Stimulated activated CD8-positive, alpha-beta memory T cell treated with anti-CD3 and anti-CD28 coated beads, Interleukin-12 subunit alpha, Interleukin-12 subunit beta, amount 100 ng/mL, for 1 hour (primary cell): ENCODE data around the gene VAPB.

Source experiments
- DNase-seq: peaks from one replicate; pipeline ENCODE4 v3.0.0-alpha.2; 2020; ENCODE audit warnings: low read depth

Gene VAPB

DNA sequence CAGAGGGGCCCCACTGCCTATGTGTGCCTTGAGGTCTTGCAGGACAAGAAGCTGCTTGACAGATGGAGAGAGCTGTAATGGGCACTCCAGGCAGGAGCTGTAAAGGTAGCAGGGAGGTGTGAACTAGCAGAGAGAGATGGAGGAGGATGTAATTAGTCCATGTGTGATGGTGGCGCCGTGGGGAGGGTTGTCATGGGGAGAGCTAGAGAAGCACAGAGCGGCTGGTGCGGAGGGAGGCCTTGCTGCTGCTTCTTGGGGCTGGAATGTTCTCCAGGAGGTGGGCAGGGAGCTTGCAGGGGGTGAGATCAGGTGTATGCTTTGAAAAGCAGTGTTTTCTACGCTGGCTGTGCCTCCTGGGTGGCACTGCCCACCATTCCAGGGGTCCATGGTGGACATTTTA, 94.0 kb downstream of the VAPB start:
- DNase-seq, result no peak

GRCh38 chr20:58483470-58483869, 94.4 kb downstream of the VAPB start:
- DNase-seq, result no peak

DNA sequence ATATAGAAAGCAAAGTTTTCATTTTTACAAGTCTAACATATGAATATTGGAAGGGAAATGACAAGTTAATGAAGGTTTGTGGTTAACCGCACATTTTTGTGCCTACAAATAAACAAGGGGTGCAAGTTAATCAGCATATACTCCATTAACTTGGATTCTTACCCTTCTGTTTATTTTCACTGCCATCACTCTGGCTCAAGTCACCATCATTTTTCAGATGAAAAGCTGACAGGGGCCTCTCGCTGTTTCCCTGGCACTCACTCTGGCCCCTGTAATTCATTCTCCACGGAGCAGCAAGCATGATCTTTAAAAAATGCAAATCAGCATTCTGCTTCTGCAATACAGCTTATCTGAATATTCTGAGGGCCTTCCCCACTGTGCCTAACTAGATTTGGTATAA, 96.4 kb downstream of the VAPB start:
- no peak for DNase-seq

DNA sequence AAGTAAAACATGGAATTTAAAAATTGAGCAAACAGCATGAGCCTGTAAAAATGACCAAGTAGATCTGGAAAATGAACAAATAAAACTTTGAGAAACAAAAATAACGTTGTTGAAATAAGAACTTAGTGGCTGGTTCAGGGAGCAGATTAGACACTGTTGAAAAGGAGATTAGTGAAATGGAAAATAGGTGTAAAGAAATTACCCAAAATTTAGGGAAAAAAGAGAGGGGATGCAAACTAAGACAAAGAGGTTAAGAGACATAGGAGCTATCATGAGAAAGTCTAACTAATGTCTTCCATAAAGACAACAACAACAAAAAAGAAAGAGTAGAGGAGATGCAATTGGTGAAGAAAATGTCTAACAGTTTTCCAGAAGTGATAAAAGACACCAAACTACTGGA, 97.2 kb downstream of the VAPB start:
- no peak for DNase-seq

DNA sequence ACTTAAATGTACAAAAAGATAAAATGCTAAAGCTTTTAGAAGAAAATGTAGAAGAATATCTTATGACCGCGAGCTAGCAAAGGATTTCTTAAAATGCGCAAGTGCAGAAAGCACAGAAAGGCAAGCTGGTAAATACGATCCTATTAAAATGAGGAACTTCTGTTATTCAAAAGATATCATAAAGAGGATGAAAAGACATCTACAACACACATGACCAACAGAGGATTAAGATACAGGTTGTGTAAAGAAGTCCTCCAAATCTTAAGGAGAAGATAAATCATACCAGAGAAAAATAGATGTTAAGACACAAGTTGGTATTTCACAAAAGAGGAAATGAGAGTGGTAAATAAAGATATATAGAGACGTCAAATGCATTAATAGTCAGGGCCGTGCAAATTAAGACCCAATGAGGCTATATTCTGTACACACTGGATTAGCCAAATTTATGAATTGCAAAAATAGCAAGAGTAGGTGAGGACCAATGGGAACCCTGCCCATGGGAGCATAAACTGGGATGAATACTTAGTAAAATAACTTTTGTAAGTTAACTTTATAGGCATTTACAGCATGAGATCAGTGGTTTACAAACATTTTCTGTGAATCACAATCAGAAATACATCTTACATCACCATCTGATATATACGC, 103.2 kb downstream of the VAPB start:
- no peak for DNase-seq

GRCh38 chr20:58492795-58493524, 103.9 kb downstream of the VAPB start:
- no peak for DNase-seq

DNA sequence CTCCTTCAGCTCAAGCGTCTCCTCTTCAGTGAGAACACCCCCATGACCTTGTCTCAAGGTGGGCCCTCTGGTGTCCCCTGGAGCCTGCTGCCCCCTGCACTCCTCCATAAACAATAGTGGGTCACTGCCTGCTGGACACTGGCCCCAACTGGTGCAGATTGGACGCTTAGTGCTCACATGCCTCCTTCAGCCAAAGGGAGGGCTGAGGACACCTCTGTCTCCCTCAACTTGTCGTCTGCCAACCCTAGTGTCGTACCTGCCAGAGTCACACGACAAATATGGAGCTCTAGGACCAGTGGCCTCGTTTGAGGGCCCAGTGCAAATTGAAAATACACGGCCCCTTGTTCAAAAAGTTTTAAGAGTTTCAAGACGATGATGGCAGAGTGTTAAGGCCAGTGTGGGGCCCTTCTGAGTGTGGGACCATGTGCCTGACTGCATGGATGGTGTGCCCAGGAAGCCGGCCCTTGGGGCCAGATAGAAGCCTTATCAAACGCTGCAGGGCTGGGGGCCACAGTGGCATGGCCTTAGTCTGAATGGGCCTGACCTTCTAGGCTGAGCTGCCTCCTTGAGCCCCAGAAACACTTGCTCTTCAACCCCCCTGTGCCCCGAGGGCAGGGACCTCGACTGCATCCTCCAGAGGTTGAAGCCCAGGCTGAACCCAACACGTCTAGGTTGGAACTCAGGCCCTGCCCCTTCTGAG, 106.0 kb downstream of the VAPB start:
- DNase-seq, result no peak

DNA sequence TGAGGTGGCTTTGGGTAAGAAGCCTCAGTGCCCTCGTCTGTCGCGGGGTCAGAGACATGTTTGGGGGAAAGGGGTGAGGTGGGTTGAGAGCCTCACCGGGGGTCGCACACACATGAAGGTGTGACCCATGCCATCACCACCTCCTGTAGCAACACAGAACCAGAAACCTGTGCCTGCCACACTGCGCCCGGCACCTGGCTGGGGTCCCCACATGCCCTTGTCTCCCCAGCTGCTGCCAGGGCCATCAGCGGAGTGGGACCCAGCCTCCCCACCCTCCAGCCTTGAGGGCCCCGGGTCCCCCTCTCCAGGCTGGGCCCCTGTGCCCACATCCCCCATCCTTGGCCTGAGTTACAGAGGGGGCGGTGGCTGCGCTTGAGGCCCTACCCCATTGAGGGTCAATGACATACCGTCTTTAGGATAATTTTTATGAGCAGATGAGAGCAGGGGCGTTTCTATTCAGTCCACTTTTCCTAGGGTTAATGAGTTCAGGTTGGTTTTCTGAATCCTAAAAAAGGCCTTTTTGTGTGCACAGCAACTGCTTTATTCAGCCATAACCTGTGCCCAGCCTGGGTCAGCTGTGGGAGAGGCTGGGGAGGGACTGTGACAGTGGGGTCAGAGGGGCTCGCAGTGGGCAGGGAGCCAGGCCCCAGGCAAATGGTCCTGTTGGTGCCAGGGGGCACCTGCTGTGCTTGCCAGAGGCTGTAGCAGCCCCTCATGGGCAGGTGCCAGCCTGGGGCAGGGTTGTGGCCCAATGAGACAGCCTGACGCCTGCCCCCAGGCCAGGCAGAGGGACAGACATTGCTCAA, 106.8 kb downstream of the VAPB start:
- no peak for DNase-seq

GRCh38 chr20:58496429-58496769, 107.4 kb downstream of the VAPB start:
- no peak for DNase-seq

DNA sequence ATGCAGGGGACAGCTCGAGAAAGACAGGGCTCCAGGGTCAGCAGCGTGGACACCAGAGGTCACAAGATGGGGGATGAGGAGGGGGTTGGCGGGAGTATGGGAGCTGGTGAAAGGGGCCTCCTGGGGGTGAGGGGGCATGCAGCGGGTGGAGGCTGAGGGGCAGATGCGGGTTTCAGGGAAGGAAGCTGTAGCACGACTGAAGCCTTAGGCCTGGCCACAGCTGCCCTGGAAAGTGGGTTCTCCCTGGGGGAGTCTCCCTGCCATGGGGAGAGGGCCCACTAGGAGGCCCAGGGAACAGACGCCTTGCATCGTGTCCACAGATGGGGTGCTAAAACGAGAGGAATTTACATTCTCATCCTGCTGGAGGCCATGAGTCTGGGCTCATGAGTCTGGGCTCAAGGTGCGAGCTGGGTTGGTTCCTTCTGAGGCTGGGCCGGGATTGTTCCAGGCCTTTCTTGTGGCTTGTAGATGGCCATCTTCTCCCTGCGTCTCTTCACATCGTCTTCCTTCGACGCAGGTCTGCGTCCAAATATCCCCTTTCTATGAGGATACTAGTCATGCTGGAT, 108.1 kb downstream of the VAPB start:
- DNase-seq, result no peak

DNA sequence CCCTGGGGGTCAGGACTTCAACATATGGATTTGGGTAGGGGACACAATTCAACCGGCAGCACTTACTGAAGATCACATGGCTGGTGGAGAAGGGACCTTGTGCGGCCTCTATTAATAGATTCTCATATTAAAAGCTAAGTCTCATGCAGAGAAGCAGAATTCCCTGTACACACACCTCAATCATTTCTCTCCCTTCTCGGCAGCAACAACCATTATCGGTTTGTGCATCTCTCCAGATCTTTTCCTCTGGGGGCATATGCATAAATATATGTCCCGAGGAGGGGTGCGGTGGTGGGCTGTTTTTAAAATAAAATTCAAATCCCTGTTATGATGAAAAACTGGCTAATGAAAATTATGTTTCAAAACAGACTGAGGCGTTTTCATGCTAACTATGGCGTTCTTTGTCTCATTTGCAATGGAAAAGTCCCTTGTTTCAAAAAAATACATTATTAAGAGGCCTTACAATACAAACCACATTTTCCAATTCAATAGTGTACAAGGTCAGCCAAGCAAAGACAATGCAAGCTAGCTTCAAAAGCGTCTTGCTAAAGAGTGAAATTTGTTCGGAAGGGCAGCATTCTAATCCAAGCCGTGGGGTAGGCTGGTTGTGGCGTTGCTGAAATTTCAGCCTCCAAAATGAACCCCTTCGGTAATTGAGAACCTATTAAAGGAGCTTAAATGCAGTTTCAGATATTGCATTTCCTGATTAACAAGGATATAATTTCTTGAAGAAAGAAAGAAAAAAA, 108.9 kb downstream of the VAPB start:
- no peak for DNase-seq

DNA sequence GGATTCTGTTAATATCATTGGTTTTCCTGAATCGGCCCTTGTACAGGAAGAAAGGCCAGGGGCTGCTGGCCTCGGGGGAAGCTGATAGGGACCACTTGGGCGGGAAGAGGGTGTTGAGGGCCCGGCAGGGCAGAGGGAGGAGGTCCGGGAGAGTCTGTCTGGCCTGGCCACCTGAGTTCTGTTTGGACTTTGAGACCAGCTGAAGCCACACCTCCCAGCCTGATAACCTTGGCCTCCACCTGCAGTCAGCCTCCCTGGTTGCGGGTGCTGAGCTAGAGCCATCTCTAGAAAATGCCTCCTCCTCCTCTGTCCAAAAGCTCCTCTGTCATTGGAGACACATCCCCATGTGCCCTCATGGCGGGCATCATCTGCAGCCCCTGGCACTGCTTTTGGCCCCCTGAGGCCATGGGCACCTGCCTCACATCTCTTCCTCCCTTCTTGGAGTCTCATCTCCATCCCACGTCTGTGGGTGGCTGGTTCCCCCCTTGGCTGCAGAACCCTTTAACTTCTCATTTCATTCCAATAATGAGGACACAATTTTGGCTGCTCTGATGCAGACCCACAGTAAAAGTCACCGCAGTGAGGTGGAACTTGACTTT, 109.5 kb downstream of the VAPB start:
- no peak for DNase-seq

- no peak for DNase-seq
These were observed 111.2 kb downstream of the VAPB start for GRCh38 chr20:58500256-58500655.
